HG02870 (cell line): ENCODE measurements around the gene BTAF1.

Source experiments
- ATAC-seq: cut with Tn5 transposase; IDR thresholded peaks from one replicate; pipeline ENCODE4 v1.9.1; 2021; ENCODE audit warnings: mild to moderate bottlenecking, moderate library complexity; ENCODE audit not compliant: unreplicated experiment

Gene BTAF1

DNA sequence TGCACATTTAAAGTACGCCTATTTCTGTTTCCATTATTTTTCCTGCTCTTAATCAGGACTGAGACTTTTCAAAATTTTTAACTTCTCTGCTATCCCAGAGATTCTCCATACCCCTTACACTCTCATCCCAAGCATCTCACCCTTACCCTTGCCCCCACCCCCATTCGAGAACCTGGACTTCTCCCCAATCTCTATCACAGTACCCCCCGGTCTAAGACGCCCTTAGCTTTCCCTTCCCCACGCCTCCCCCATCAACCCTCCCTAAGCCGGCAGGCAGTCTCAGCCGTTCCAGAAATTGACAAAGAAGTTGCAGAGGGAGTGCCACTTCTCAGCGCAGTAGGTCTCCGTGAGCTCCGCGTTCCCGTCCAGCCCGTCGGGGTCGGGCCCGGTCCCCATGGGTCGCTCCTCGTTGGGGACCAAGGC lies 15.6 kb upstream of the BTAF1 start:
- no peak for ATAC-seq

DNA sequence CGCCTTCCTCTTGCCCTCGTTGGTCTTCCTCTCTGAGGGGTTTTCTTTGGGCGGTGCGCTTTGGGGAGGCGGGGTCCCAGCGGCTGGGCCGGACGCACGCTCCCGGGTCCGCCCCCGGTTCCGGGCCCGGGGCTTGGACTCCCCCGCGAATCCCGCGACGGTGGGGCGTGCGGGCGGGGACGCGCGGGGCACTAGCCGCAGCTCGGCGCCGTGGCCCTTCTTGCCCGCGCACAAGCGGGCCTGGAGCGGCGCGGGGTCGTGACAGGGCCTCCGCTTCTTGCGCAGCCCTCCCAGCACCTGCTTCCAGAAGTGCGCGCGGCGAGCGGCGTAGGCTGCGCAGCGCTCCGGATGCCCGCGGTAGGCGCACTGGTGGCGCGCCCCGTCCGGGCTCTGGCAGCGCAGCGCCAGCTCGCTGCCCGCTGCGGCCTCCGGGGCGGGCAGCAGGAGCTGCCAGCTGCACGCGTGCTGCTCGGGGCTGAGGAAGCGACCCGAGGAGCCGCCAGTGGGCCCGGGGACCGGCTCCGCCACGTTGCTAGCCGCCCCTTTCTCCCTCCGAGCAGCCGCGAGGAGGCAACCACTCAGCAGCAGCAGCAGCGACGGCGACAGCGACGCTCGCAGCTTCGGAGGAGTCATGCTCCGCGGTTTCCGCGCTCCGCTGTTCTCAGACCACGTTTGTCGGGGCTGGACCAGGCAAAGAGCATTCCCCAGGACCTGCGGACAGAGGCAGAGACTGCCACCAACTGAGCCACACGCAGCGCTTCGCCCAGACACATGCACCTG lies 15.0 kb upstream of the BTAF1 start:
- ATAC-seq: peak; percentile 78

DNA sequence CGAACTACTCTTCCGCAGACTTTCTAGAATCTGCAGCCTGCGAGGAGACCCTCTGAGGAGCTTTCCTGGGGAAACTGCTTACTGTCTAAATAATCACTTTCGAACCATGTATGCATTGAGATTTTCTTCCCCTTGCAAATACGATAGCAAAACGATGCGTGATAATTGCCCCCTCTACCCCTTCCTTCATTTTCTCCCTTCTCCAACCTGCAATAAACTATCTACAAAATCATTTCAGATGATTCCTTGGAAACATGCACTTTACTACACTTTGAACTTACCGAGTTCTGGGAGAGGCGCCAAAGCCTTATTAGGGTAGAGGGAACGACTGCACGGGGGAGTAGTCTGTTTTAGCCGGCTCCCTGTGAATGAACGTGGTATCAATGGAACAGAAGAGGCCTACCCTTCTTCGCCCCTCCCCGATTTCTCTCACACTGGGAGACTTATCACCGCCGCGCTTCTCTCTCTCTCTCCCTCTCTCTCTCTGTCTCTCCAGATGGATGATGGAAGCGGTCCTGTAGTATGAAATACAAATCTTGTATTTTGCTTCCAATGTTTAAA lies 14.4 kb upstream of the BTAF1 start, which contains the start of gene FGFBP3:
TSS of gene FGFBP3 (minus strand) at position 370 of the 561 bp plus-strand sequence. CDS start 517 bp downstream, outside the sequence.
- no peak for ATAC-seq

DNA sequence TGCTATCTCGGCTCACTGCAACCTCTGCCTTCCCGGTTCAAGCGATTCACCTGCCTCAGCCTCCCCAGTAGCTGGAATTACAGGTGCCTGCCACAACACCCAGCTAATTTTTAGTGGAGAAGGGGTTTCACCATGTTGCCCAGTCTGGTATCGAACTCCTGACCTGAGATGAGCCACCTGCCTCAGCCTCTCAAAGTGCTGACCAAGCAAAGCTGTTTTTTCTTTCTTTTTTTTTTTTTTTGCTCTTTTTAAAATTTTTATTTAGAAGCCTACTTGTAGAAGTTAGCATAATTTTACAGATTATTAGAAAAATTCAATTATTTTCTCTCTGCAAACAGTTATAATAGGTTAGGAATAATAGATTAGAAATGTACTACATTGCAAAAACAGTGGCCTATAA lies 13.1 kb upstream of the BTAF1 start:
- ATAC-seq: no peak

DNA sequence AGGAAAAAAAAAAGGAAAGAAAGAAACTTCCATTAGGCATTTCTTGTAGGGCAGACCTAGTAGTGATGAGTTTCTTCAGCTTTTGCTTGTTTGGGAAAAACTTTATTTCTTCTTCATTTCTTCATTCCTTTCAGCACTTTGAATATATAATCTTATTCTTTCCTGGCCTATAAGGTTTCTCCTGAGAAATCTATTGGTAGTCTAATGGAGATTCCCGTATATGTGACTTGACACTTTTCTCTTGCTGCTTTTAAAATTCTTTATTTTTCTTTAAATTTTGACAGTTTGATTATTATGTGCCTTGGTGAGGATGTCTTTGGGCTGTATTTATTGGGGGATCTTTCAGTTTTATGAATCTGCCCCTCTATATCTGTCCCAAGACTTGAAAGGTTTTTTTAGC lies 3.9 kb upstream of the BTAF1 start:
- ATAC-seq: no peak

DNA sequence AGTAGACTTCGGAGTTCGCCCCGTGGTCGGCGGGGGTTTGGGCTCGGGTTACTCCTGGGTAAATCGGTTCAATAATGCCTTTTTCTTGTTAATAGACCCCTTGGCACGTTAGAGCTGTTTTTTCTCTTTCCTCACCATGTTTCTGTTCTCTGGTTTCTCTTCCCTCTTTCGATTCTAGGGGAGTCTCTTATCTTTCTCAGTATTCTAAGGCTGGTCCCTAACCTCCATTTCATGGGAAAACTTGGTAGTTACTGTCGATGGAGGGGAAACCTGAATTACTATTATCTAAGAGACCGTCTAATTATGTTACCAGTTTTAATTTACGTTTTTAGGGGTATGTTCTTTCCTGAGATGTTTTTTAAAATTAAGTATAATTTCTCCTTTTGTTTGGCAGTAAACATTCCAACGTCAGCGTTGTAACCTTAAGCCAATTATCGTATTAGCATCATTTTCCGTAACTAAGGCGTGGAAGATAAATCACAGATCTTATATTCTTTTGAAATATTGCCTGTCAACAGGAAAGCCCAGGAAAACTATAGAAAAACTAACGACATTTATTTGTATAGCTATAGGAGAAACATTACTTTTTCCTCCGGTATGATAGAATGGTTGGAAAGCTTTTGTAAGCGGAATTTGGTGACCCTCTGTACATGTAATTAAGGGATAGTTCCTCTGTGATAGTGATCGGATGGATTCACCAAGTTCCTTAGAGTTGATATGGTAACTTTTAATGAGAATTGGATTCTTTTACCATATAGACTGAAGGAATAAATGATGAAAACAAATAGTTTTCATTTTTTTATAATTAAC lies 847 bp downstream of the BTAF1 start:
- ATAC-seq: peak; percentile 22

DNA sequence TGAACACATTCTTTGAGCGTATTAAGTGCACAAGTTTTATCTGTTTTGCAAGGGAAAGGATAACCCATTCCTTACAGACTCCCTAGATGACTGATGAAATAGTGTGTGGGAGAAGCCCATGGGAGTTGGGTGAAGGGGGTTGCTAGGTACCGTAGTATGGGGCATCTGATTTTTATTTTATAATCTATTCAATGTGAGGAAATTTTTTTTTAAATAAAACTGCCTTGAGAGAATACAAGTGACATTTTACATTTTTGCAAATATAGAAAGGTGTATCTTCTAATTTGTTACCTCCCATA lies 1.4 kb downstream of the BTAF1 start:
- ATAC-seq: no peak

DNA sequence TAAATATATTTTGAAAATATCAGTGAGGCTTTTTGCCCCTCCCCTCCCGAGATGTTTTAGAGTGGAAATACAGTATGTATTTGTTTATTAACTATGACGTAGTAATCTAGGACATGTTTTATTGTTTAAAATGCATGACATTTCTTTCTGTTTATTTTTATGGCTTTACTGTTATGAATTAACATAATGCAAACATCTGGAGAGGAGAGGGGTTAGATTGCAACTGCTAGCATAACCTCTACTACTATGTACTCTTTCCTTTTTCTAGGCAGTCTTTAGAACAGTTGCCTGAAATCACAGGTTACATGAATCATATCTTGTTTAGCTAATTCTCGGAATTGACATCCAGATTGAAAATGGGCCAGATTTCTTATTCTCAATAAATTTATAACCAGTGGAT lies 7.4 kb downstream of the BTAF1 start:
- no peak for ATAC-seq

DNA sequence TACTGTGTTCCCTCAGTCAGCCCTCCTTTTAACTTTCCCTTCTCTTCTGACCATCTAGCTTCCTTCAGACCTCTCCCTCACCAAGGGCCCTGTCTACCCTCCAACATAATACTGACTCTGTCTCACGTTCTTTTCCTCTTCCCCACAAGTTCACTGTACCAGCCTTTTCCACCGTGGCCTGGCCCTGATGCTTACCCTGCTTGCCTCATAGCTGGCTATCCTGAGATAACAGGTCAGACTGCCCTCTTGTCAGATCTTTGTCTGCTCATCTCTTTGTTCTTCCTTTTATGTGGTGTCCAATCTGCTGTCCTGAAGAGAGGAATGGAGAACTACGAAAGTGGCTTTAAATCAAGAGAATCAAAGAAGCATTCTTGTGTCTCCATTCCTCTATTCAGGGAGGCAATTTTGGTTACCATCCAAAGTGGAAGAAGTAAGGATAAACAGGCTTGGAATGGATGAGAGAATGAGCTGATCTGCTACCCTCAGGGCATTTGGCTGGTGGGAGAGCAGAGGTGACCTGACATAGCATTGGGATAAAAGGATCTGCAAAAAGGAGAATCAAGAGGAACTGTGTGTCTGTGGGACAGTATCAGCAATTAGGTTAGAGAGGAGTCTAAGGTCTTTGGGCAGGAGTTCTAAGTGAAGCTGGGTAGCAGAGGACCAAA lies 8.1 kb downstream of the BTAF1 start:
- no peak for ATAC-seq

DNA sequence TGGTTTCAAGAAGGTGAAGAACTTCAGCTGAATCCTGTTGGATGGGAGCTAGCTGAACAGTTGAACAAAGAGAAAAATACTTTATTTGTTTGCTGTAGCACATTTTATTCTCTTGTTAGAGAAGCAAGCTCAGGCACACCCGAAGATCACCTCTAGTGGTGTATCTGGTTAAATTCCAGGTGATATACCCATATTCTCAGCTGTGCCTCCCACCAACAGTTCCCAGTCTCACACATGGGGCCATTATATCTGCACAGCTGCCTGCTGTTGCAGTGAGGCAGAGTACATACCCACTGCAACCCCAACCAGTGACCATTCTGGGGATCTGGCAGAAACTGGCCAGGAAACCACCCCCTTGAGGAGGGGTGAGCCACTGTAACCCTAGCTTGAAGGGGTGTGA lies 9.2 kb downstream of the BTAF1 start:
- no peak for ATAC-seq

DNA sequence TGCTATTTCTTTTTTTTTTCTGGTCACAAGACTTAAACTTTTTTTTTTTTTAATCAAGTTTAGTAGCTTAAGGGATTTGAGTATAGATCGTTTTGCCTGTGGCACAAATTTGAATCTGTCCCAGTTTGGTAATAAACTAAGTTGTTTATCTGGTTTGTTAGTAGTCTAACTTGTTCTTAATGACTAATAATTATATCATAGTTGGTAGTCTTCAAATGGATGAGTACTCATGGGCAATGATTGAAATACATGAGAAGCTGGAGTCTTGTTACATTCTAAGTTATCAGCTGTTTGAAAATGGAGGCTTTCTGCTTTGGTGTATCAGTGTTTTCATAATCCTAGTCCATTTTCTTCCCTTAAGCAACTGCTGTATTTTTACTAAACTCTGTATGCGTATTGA lies 12.3 kb downstream of the BTAF1 start:
- no peak for ATAC-seq

DNA sequence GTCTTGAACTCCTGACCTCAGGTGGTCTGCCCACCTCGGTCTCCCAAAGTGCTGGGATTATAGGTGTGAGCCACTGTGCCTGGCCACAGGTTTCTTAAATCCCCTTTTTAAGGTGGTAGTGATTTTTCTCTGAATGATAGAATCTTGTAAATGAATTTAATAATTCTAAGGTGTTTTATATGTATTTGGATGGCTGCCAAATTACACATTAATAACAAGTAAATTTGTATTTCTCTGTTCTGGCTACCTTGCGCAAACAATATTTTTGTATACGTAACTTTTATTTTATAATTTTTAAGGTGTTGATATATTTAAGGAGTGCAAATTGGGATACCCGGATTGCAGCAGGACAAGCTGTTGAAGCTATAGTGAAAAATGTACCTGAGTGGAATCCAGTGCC lies 16.1 kb downstream of the BTAF1 start:
- ATAC-seq: no peak

DNA sequence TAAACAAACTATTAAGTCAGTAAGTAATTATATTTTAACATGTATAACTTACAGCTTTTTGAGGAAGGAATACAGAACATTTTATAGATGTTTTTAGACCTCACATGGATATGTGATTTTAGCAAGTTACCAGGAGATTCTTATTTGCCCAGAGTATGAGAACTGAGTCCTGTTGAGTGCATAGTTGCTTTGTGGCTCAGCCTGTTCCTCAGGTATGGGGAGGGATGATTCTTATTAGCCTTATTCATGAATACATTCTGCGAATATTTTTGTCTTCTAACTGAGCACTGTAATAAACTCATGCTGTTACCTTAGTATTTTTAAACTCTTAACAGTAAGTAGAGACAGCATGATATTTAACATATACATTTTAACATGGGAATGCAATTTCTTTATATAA lies 17.9 kb downstream of the BTAF1 start:
- ATAC-seq: no peak

DNA sequence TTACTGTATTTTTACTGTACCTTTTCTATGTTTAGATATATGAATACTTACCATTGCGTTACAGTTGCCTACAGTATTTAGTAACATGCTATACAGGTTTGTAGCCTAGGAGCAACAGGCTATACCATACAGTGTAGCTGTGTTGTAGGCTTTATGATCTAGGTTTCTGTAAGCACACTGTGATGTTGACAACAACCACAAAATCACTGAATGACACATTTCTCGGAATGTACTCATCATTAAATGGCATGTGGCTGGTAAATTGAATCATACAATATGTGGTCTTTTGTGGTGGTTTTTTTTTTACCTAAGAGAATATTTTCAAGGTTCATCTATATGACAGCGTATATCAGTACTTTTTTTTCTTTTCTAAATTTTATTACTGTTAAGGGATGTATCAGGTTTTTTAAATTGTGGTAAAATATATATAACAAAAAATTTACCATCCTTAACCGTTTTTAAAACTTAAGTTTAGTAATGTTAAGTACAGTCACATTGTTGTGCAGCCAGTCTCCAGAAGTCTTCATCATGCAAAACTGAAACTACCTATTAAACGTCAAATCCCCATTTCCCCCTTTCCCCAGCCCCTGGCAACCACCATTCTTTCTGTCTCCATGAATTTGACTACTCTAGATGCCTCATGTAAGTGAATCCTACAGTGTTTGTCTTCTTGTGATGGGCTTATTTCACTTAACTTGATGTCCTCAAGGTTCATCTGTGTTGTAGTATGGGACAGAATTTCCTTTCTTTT lies 21.5 kb downstream of the BTAF1 start:
- ATAC-seq: peak; percentile 66

DNA sequence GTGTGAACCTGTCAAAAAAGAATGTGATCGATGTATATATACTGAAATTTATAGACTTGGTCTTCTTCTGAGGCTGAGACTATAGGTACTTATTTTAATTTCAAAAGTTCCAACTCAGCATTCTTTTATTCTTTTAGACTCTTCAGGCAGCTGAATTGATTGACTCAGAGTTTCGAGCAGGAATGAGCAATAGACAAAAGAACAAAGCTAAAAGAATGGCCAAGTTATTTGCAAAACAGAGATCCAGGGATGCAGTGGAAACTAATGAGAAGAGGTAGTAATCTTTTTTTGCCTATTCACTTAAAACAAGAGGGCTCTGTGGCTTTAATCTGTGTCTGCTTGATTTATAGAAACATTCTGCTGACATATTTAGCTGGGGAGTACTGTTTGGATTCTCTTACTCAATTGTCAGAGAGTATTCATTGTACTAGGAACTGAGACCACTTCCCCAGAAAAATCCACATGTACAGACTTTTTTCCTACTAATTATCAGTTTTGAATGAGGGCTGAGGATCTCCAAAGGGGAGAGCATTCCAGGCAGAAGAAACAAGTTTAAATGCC lies 30.1 kb downstream of the BTAF1 start:
- ATAC-seq: no peak

DNA sequence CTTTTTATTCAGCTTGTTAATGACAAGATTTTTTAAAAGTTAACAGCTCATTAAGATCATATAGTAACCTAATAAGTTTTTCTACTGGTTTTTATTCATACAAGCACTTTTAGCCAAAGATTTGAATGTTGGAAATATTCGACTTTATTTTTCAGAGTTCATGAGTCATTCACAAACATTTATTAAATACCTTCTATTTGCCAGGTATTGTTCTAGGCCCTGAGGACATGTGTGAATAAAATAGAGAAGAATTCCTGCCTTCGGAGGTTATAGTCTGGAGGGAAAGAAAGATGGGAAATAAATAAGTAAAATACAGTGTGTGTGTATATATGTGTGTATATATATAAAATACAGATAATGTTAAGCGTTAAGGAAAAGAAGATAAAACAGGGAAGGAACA lies 31.5 kb downstream of the BTAF1 start:
- ATAC-seq: no peak

DNA sequence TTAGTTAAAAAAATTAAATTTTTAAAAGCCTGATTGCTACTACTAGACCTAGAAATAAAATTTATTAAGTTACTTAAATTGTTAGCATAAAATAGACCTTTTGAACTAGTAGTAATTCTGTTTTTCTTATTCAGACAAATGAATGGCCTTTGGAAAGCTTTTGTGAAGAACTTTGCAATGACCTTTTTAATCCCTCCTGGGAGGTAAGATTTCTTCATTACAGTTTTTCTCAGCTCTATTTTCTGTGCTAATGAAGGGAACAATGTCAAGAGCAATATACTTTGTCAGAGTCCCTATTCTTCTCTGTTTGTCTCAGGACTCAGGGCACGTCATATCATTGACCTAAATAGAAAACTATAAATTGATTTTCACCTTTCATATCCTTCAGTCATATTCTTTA lies 33.5 kb downstream of the BTAF1 start:
- ATAC-seq: no peak

DNA sequence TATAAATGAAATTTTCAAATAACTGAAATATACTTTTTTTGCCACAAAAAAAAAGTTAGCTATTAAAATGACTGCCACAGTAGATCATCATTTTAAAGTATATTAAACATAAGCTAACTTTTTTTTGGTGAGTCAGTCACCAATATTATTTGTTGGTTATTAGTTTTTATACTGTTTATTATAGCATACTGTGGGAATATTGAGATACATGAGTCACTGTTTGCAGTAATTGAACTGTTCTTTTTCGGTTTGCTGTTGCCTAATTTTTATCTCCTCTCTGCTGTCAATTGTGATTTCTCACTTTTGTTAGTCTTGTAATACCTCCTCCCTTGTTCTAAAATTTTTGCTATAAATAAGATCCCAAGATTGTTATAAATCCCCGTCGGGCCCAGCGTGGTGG lies 45.7 kb downstream of the BTAF1 start:
- no peak for ATAC-seq

DNA sequence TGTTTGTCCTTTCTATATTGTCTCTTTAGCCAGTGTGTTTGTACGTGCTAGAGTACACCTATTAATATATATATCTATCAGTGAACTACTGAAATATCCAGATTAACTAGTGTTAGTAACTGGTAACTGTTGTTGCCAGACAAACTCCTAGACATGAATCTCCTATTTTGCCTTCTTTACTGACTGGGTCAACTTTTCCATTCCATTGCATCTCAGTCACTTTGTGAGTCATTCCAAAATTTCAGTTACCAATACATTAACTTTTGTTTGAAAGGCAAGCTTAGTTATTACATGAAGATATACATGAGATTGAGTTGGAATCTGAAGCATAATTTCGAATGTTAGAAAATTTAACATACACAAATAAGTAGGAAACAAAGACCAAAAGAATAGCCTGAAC lies 51.4 kb downstream of the BTAF1 start:
- ATAC-seq: no peak

DNA sequence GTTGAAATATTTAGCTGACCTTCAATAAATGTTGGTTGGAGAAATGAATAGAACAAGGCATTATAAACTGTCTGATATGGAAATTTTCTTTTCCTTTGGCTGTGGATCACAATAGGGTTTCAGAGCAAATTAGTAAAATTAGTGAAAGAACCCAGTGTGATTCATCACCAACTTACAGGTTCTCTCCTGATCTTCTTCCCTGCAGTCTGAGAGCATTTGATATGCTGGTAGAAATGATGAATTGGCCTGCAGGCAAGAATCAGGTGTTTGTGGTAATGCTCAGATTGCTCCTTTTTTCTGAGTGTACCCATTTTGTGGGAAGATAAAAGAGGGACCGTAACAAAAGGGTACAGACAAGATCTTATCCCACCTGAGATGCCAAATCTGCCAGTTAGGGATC lies 51.9 kb downstream of the BTAF1 start:
- no peak for ATAC-seq
